Amygdala (tissue), 56 donors: ENCODE data around the gene APEX1.

Experiments
- DNase-seq, 56 donors: peaks; one replicate each; lab custom pipeline; 2025; lab: John Stamatoyannopoulos, UW

The APEX1 gene

GRCh38 chr14:20454516-20455354 lies at the start of gene APEX1, which contains the start of gene OSGEP:
Gene APEX1, plus strand, starts transcription at chr14:20455226. Its CDS starts 420 bp downstream, at chr14:20455646.
Gene OSGEP, minus strand, starts transcription at chr14:20454812. Its CDS starts 129 bp downstream, at chr14:20454683.
- peak; percentile 89 to 99 (median 97) for DNase-seq

- DNase-seq: no peak
Measured at GRCh38 chr14:20409226-20409625, 45.8 kb upstream of the APEX1 start.

- DNase-seq: no peak
Measured at GRCh38 chr14:20412411-20412810, 42.6 kb upstream of the APEX1 start.

GRCh38 chr14:20412876-20413743 lies 41.9 kb upstream of the APEX1 start, which contains the start of gene TEP1:
Gene TEP1, minus strand, starts transcription at chr14:20413501. Its CDS starts 5,062 bp downstream, at chr14:20408439.
- peak in 52 of 56 donors; percentile 10 to 87 (median 59) for DNase-seq

- DNase-seq: peak in 2 of 56 donors; percentile 4 to 13
Measured at GRCh38 chr14:20413744-20414082, 41.3 kb upstream of the APEX1 start.

GRCh38 chr14:20415782-20416206 lies 39.2 kb upstream of the APEX1 start:
- peak in 6 of 56 donors; percentile 1 to 57 (median 14) for DNase-seq

GRCh38 chr14:20416223-20416622 lies 38.8 kb upstream of the APEX1 start:
- no peak for DNase-seq

GRCh38 chr14:20417250-20418186 lies 37.5 kb upstream of the APEX1 start:
- no peak for DNase-seq

- no peak for DNase-seq
Measured at GRCh38 chr14:20418501-20418909, 36.5 kb upstream of the APEX1 start.

GRCh38 chr14:20419419-20419818 lies 35.6 kb upstream of the APEX1 start:
- DNase-seq: no peak

- DNase-seq: no peak
Measured at GRCh38 chr14:20421267-20421666, 33.8 kb upstream of the APEX1 start.

- no peak for DNase-seq
Measured at GRCh38 chr14:20422886-20423285, 32.1 kb upstream of the APEX1 start.

- no peak for DNase-seq
Measured at GRCh38 chr14:20424851-20425250, 30.2 kb upstream of the APEX1 start.

GRCh38 chr14:20427231-20428009 lies 27.6 kb upstream of the APEX1 start:
- DNase-seq: no peak

- DNase-seq: no peak
Measured at GRCh38 chr14:20428010-20428365, 27.0 kb upstream of the APEX1 start.

- peak in 2 of 56 donors; percentile 2 to 6 for DNase-seq
Measured at GRCh38 chr14:20428802-20429201, 26.2 kb upstream of the APEX1 start.

GRCh38 chr14:20429801-20430669 lies 25.0 kb upstream of the APEX1 start:
- DNase-seq: peak in 38 of 56 donors; percentile 3 to 62 (median 30)
